22Rv1 (cell line): ENCODE data around the gene SNTB2.

Experiments
- H3K27ac ChIP-seq: fragments of 450-650 bp; 2 replicates; pipeline ENCODE4 v1.5.1; 2017
- ZFX ChIP-seq: fragments of 450-650 bp; IDR thresholded peaks from 2 replicates; pipeline ENCODE4 v1.6.1; 2017; ENCODE audit warnings: antibody characterized with exemption, borderline replicate concordance
- TF ChIP-seq, protein P1 (sequence below): fragments of 450-650 bp; IDR thresholded peaks from 2 replicates; pipeline ENCODE4 v1.5.1; 2017; ENCODE audit warnings: mild to moderate bottlenecking

SNTB2 gene

DNA sequence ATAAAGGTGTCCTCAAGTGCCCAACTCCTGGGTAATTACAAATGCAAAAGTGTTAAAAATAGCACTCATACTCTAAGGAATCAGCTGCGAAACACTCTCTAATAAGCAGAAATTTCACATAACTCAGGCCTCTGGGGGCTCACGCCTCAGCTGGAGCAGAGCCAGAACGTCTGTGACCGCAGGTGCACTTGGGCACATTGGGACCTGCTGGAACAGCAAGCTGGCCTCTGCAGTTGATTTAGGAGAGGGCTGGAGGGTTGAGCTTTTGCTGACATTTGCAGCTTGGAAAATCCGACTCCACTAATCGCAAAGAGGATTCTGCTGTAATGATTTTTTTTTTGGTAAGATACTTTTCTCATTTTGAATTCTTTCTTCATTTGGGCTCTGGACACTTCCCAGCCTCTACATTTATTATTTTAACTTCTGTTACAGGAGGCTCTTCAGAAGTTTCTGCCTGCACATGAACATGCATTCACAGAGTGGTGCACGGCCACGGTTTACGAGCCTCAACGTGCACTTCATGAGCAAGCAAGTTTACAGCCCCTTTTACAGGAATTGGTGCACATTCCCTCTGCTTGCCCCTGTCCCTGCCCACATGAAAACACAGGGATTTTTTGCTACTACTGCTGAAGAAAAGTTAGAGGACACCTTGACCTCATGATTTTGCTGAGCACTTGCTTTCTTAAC is 4.1 kb upstream of the SNTB2 start:
- TF ChIP-seq ZFX = no peak
- TF ChIP-seq, protein P1, sequence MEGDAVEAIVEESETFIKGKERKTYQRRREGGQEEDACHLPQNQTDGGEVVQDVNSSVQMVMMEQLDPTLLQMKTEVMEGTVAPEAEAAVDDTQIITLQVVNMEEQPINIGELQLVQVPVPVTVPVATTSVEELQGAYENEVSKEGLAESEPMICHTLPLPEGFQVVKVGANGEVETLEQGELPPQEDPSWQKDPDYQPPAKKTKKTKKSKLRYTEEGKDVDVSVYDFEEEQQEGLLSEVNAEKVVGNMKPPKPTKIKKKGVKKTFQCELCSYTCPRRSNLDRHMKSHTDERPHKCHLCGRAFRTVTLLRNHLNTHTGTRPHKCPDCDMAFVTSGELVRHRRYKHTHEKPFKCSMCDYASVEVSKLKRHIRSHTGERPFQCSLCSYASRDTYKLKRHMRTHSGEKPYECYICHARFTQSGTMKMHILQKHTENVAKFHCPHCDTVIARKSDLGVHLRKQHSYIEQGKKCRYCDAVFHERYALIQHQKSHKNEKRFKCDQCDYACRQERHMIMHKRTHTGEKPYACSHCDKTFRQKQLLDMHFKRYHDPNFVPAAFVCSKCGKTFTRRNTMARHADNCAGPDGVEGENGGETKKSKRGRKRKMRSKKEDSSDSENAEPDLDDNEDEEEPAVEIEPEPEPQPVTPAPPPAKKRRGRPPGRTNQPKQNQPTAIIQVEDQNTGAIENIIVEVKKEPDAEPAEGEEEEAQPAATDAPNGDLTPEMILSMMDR = no peak
- no peak overlapping the region for H3K27ac ChIP-seq

DNA sequence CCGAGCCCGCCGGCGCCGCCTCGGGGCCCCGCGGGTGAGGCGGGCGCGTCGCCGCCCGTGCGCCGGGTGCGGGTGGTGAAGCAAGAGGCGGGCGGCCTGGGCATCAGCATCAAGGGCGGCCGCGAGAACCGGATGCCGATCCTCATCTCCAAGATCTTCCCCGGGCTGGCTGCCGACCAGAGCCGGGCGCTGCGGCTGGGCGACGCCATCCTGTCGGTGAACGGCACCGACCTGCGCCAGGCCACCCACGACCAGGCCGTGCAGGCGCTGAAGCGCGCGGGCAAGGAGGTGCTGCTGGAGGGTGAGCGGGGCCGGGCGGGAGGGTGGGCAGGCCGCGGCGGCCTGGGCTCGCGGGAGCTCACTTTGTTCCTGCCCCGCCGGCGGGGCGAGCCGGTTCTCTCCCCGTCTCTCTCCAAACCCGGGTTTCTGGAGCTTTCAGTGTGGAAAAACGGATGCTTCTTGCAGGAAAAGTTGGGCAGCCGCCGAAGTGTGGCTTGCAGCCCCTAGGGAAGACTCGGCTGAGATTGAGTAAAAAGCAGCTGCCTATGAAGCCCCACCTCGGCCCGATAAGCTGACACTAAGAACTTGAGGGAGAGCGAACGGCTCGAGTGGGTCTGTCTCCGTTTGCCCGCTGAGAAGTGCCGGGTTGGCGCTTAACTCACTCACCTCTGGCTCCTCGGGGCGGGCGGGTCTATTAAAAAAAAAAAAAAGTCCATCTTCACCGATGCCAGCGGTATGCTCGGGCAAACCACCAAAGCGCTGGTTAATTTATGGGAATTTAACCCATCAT is 677 bp downstream of the SNTB2 start:
- TF ChIP-seq ZFX = no peak
- TF ChIP-seq, protein P1 = no peak
- H3K27ac ChIP-seq = peak overlapping the region; percentile 82

DNA sequence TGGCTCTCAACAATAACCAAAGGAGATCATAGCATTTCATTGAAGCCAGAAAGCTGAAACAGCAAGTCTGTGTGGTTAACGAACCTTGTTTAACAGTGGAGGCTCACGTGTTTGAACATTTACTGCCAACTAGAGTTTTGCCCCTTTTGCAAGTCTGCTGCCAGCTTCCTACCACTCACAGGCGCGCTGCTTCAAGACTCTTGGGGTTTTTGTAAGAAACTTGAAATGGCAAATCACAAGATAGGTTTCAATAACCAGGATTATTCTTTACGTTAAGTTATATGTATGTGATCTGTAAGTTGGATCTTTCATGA is 1.2 kb downstream of the SNTB2 start:
- H3K27ac ChIP-seq = peak overlapping the region; percentile 82
- no peak for TF ChIP-seq ZFX
- TF ChIP-seq, protein P1 = no peak

DNA sequence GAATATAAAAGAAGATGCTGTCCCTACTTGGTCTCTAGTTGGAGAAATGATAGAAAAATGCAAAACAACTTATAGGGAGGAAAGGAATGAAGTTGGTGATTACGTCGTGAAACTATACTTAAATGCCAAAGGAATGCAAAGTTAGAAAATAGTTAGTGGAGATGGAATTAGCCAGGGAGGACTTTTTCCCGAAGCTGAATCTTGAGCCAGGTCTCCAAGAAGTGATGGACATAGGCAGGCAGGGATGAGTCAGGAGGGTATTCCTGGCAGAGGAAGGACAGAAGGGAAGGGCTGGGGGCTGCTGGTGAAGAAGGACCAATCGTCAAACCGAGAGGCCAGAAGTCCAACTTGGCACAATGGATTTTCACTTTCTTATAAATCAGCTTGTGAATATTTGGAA is 1.8 kb downstream of the SNTB2 start:
- no peak for TF ChIP-seq ZFX
- TF ChIP-seq, protein P1 = no peak
- no peak overlapping the region for H3K27ac ChIP-seq

DNA sequence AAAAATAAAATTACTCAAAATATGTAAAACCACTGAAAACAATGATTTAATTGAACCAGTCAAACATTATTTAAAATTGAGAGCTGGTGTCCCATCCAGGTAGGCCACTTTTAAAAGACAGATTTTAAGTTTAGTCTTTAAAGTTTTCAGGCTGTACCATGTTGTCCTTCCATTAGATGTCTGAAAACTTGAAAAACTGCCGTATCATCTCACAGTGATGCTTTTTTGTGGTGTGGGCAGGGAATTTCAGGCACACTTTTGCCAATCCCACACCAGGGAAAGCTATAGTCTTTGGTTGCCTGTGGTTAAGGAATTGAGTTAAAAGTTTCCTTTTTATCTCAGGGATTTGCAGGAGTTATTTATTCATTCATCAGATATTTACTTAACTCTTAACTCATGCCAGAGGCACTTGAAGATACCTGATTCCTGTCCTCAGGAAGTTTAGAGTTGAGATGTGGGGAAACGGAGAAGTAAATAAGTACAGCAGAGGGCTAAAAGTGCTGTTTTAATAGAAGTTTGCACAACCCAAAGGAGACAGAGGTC is 3.2 kb downstream of the SNTB2 start:
- no peak overlapping the region for H3K27ac ChIP-seq
- no peak for TF ChIP-seq ZFX
- TF ChIP-seq, protein P1 = no peak

DNA sequence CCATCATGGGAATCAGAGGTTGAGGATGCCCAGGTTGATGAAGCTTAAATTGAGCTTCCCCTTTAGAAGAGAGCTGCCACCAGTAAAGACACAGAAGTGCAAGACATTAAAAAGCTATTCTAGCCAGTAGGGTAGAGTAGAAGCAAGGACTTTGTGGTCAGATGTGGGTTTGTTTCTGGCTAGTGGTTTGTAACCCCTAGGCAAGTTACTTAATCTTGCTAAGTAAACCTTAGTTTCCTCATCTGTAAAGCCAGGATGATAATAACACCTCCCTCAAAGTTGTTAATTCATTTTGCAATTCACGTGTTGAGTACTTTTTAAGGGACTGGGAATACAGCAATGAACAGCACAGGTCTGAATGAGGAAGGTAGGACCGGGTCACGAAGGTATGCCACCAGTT is 3.6 kb downstream of the SNTB2 start:
- H3K27ac ChIP-seq = no peak overlapping the region
- no peak for TF ChIP-seq ZFX
- TF ChIP-seq, protein P1 = no peak

DNA sequence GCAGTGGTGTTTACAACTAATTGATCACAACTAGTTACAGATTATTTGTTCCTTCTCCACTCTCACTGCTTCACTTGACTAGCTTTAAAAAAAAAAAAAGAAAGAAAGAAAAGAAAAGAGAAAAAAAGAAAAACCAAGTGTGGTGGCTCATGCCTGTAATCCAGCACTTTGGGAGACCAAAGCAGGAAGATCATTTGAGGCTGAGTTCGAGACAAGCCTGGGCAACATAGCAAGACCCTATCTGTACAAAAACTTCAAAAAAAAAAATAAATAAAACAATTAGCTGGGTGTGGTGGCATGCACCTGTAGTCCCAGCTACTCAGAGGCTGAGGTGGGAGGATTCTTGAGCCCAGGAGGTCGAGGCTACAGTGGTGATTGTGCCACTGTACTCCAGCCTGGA is 4.2 kb downstream of the SNTB2 start:
- no peak for TF ChIP-seq ZFX
- TF ChIP-seq, protein P1 = no peak
- no peak overlapping the region for H3K27ac ChIP-seq
